Measurements from ENCODE around the gene RPE.

DNA sequence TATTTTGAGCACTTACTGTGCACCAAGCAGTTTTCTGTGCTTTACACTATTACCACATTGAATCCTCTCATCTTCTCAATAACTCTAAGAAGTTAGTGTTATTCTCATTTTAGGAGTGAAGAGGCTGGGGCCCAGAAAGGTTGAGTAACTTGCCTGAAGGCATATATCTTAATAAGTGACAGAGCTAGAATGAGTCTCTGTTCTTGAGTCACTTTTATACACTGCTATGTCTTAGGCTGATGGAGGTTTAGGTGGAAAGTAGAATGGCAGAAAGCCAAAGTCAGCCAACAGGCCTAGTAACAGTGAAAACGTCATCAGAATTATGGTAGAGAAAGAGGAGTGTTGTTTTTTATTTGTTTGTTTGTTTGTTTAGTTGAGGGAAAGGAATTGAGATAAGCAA is 27.9 kb upstream of the RPE start:
- TF ChIP-seq EP300 (IDR thresholded peaks at IDR 0.05; ENCODE audit: borderline replicate concordance) (no peak), CEBPB (IDR thresholded peaks at IDR 0.05) (no peak), CREB1 (IDR thresholded peaks at IDR 0.05; ENCODE audit: low read depth) (no peak), YY1 (IDR thresholded peaks at IDR 0.05; ENCODE audit: low read depth) (no peak), EGR1 (IDR thresholded peaks at IDR 0.05) (no peak), NFIC (IDR thresholded peaks at IDR 0.05) (no peak), FOXM1 (IDR thresholded peaks at IDR 0.05; ENCODE audit: borderline replicate concordance, low read depth) (no peak)

All from Ishikawa (cell line).